ENCODE results near the gene SH3PXD2A.
A peak's percentile ranks its signal among the peaks of the same experiment; 100 is the strongest.
"Not testable (repeated sequence)": the region's sequence is repeated elsewhere in the genome, so short reads cannot be mapped to it uniquely, and the experiment has no call there.

SH3PXD2A gene

DNA sequence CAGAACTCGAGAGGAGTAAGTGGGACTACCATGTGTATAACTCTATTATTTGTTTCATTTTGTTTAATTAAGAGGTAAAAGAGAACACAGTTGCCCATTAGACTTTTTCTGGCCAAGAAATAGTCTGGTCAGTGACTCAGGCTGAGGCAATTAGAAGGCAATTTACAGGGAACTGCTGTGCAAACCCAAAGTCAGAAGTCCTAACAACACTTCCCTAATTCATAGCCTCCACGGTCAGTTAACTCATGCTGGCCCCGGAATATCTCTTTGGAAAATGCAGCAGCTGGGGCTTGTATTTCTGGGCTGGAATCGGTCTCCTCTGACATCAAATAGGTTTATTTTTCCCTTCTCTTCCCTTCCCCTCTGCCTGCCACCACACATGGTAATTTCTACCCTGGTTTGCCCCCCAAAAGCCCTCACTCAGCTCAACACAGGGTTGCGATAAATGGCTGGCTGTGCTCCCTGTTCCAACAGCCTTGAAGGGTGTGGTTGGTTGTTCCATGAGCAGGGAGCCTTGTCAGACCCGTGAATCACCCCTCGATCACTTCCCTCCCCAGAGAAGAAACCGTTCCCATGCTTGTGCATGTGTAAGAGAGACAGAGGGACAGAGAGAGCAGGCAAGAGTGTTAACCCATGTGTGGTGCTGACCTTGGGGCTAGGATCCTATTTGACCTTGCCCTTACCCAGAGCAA lies 5.3 kb downstream of the SH3PXD2A start:
- no peak for DNase-seq

DNA sequence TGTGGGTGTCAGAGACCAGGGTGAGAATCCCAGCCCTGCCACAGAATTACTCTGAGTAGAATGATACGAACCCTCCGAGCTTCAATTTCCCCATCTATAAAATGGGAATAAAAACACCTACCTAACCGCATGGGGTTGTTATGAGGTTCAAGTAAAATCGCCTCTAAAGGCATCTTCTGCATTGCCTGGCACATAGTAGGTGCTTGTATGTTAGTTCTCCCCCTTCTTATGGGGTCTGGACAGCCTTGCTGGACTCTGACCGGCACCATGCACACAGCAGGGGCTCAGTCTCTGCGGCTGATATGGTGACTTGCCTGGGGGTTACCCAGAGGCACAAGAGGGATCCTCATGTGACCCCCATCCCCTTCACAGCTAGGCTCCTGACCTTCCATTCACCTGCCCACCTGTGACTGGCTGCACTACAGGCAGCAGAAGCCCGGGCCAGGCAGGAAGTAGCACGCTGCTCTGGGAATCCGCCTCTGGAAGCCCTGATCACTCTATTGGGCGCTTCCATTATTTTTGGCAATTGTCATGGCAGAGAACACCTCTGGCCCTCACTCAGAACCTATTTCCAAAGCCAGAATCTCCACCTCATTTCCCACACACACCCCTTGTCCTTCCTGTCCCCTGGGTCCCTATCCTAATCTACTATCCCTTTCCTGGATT lies 6.0 kb downstream of the SH3PXD2A start:
- no peak for DNase-seq

DNA sequence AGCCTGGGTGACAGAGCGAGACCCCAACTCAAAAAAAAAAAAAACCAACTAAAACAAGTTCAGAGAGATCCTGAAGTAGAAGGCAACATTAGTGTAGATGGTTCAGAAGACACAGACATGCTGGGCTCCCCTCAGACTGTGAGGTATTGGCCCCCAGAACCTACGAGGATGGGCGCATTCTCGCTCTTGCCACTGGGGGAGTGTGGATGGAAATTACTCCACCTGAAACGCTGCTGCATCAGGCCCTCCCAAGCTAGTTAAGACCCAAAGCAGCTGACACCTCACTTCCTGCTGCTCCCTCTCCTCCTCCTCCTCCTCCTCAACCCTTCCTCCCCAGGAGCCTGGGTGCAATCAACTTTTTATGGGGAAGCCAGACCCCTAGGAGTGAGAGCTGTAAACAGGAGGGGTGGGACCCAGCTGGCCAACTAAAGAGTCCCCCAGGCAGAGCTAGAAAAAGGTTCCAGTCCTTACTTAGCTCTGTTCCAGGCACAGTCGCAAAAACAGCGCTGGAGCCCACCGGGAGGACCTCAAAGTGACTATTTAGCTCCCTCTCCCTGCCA lies 7.4 kb downstream of the SH3PXD2A start:
- DNase-seq: no peak

DNA sequence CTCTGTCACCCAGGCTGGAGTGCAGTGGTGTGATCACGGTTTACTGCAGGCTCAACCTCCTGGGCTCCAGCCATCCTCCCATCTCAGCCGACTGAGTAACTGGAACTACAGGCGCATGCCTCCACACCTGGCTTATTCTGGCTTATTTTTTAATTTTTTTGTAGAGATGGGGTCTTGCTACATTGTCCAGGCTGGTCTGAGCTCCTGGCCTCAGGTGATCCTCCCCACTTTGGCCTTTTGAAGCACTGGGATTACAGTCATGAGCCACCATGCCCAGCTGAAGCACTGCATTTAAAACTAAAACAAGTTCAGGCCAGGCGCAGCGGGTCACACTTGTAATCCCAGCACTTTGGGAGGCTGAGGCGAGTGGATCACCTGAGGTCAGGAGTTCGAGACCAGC lies 8.0 kb downstream of the SH3PXD2A start:
- DNase-seq: no peak

DNA sequence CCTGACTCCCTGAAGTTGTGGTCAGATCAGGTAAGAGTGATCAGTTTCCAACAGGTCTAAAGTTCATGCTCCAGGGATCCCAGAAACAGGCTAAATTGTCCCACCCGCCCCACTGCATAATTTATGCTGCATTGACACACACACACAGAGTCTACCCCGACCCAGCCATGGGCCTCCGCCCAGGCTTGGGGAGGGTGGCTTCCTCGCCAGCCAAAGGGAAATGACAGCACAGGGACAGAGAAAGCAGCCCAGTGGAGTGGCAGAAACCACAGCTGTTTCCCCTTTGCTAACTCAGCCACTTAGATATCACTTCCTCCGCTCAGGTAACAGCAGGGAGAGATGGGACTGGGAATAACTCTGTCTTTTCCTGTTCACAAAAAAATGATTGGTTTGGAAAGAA lies 9.4 kb downstream of the SH3PXD2A start:
- DNase-seq: peak; percentile 45

DNA sequence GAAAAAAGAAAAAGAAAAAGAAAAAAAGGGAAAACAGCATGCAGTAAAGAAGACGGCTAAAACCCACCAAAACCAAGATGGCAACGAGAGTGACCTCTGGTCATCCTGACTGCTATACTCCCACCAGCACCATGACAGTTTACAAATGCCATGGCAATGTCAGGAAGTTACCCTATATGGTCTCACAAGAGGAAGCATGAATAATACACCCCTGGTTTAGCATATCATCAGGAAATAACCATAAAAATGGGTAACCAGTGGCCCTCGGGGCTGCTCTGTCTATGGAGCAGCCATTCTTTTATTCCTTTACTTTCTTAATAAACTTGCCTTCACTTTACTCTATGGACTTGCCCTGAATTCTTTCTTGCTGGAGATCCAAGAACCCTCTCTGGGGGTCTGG lies 10.0 kb downstream of the SH3PXD2A start:
- not testable (repeated sequence) for DNase-seq

DNA sequence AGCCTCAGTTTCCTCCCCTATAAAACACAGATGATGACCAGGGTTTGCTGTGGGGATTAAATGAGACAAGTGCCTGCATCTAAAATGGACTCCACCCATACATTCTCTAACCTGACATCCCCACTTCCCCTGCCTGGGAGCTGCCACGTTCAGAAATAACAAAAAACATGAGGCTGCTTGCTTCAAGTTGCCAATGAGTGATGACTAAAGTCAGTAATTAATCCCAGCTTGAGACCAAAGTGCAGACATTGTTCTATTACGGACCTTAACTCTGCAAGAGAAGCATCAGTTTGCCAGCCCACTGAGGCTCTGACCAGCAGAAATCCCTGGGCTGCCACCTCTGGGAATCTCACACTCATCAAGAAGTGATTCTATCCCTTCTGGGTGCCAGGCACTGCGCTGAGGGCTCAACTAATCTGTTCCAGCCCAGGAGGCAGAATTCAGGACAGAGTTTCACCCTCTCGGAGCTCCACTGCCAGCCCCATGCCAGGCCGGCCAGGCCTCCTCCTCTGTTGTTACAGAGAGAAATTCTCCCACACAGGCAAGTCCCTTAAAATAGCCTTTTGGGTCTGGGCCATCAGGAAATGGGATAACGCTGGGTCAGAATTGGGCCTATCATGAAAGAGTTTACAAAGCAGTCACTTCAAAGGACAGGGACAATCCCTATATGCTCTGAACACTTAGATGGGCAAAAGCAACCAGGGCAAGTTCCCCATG lies 11.4 kb downstream of the SH3PXD2A start:
- DNase-seq: no peak

DNA sequence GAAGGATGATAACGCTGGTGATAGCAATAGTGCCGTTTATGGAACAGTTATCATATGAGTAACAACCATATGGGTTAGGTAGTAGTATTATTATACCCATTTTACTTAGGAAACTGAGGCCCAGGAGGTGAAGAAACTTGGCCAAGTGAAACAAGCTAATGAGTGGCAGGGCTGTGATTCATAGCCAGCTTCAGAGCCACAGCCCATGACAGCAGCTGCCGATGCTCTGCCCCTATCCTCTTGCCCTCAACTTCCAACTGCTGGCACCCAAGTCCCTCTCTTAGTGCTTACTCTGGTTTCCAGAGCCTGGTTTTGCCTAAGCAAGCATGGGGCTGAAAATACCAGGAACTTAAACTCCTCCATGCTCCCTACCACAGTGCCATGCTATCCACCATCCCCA lies 12.3 kb downstream of the SH3PXD2A start:
- no peak for DNase-seq

DNA sequence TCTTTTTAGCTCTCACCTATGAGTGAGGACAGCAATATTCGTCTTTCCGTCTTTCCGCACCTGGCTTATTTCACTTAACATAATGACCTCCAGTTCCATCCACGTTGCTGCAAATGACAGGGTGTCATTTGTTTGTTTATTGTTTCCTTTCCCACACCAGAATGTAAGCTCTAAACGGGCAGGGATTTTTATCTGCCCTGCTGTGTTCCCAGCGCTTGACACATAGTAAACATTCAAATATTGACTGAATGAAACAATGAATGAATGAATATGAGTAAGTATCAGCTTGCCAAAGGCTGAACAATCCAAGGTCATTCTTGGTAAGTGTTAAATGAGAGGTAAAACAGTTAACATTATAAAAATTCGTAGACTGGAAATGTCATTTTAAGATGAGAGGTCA lies 12.8 kb downstream of the SH3PXD2A start:
- DNase-seq: no peak

DNA sequence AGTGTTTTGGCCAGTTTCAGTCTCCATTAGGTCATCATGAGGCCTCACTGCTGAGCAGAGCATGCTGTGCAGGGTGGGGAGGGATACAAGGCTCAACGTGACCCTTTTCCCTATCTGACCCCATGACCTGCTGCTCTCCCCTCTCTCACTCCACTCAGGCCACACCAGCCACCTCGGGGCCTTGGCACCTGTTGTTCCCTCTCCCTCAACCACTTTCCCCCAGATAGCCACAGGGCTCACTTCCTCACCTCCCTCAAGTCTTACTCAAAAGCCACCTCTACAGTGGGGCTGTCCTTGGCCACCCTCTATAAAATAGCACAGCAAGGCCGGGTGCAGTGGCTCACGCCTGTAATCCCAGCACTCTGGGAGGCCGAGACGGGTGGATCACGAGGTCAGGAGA lies 13.9 kb downstream of the SH3PXD2A start:
- no peak for DNase-seq

DNA sequence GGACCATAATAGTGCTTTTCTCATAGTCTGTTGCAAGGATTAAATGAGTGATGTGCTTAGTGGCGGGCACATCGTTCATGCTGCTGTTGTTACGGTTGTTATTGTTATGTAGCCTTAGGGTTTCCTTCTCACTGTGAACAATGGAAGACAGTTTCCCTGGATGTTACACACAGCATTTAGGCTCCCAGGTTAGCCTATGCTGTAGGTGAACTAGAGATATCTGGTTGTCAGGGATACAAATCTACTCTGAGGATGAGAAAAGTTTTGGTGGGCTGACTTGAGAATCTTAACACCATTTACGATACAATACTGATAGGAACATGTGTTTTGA lies 14.7 kb downstream of the SH3PXD2A start:
- DNase-seq: no peak

DNA sequence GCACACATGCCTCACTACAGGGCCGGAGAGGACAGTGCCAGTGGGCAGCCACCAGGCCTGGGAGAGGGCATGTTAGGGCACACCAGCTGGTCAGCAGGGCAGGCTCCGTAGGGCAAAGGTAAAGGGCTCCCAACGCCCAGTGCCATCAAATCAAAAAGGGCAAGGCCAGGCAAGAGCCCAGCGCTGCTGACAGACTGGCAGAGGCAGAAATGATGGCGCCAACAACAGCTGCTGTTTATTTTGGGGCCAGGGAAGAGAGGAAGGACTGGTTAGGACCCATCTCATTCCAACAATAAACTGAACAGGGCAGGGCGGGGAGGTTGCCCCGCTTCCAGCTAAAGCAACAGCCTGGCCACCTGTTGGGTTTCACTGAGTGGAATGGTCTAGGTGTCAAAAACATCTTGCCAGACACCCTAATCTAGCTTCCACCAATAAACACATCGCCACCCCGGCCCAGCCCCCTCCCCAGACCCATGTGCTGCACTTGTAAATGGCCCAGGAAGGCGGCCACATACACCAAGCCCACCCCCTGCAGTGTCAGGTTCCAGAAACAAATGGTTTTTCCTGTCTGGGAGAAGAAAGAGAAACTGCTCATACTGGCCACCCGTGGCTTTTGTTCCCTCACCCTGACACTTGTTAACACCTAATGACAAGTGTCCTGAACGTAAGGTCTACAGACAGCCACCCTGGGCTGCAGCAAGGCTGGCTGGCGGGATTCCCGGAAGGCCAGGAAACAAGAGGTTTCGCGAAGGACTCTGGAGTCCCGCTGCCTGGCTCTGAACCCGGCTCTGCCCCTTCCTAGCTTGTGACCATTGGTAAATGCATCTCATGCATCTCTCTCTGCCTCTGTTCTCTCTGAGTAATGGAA lies 15.3 kb downstream of the SH3PXD2A start:
- no peak for DNase-seq

DNA sequence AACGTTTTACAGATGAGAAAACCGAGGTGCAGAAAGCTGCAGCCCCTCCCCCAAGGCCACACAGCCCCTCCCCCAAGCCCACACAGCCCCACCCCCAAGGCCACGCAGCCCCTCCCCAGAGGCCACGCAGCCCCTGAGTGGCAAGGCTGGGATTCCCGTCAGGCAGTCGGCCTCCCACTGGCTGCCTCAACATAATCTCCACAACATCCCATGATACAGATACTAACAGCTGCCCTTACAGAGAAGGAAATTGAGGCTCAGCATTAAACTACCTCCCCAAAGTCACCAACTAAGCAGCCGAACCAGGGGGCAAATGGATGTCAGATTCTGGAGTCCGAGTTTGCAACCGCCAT lies 15.9 kb downstream of the SH3PXD2A start:
- no peak for DNase-seq

DNA sequence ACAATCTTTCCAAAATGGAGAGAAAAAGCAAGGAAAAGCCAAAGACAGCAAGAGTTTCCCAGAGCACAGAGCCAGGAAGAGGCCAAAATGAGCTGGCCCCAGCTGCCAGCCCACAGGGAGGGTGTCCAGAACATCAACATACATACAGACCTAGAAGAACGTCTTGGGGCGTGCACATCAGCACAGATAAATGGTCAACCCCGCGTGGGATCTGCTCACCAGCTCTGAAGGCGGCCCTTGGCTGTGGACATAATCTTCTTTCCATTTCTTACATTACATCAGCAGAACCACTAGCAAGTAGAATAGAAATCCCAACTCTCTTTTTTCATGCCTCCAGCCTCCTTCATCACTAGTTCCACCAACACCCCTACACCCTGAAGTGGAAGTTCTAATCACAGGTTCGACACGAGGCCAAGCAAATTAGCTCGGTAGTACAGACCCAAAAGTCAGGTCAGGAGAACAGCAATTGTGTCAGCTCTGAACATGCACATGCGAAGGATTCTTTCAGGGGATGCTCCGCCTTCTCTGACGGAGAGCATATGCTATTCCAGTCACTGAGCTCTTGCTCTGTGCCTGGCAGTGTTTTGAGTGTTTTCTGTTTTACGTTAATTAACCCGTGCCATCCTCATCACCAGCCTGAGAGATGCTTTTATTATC lies 16.4 kb downstream of the SH3PXD2A start:
- DNase-seq: no peak

DNA sequence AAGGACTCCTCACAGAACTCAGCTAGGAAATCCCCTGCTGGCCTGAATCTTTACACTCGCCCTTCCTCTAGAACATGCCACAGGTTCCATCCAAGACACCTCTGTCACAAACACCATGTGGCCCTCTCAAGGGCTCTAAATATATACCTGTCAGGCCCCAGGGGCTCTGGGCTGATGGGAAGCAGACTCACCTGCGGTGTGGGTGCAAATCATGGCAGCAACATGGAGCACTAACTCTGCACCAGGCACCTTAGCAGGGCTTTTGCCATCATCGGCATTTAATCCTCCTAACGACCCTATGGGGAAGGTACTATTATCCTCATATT lies 17.3 kb downstream of the SH3PXD2A start:
- no peak for DNase-seq

DNA sequence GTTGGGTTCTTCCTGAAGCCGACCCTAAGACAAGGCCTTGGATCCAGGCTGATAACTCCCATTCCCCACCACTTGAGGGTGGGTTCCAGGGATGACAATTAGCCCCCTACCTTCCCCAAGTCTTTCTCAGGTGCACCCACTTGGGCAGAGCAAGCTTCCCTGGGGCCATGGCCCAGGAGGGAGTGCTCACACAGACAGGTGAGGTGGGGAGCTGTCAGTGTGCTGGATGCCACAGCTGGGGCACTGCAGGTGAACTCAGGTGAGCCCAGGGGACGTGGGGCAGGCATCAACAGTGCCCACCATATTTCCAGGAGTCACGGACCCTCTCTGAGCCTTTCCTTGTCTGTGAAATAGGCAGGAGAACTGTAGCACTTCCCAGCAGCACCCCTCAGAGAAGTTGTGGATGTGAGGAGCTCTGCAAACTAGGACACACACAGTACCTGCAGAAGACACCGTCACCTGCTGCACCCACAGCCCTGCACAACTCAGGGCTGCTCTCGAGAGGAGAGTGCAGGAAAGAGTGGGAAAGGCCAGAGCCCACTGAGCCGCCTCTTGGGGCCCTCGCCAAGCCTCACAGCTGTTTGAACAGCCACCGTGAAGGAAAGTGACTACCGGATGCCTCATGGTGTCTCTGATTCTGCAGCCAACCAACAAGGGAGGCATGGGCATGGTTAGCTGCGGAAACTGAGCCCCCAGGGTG lies 17.9 kb downstream of the SH3PXD2A start:
- DNase-seq: no peak

DNA sequence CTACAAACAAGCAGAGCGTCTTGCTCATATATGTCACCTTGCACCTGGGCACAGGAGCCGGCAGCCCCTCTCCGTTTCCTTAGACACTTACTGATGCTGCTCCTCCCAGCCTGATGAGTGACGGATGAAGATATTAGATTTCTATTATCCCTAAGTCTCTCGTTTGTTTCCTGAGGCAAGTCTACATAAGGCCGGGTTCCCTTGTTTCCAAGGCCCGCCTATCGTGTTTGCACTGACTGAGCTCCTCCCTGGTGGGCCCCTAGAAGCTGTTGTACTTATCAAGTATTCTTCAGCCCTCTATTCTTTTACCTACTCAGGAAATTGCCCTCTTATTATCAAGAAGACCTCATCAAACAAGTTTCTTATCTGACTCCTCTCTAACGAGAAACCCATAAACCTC lies 18.5 kb downstream of the SH3PXD2A start:
- DNase-seq: no peak

DNA sequence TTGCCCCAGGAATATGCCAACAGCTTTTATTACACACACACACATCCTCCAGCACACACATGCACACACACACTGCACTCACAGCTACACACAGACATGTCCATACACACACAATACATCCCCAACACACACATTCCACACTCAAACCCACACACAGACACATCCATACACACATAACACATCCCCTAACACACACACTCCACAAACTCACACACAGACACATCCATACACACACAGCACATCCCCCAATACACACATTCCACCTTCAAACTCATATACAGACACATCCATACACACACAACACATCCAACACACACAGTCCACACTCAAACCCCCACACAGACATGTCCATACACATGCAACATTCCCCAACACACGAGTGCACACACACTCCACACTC lies 19.1 kb downstream of the SH3PXD2A start:
- DNase-seq: no peak

DNA sequence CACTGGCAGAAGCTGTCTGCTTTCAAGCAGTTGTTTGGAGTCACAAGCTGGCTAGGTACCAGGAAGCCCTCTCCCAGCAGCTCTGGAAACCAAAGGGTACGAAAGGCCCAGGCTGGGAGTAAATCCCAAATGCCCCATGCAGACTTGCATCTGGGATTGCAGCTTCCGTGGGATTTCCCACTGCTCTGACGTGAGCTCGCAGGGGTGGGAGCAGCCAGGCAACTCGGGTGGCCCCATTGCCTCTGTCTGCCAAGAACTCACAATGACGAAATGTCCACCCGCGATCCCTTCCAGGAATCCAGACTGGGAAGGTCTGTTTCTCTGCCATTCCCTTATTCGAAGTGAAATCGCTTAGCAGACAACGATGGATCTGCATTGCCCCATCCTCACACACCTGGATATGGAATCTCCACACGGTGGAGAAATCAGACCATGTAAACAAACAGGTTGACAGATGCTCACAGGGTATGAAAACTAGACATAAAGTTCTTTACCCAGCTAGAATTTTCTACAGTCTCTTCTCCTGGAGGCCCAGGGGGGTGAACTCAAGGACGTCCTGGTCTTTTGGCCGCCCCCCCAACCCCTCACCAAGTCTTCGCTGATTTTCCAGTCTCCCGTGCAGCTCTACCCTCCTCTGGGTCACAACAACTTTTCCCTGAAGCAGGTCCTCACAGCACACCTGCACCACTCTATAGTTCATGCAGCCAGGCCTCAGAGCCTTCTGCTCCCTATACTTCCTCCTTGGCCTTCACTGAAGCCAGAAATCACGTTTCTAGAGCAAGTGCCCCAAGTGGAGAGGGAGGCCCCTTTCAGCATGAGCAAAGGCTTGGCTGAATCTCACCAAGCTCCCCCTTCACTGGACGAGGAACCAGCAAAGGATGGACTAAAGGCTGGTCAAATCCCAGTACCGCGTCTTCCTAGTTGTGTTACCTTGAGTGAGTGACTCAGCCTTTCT lies 20.0 kb downstream of the SH3PXD2A start:
- no peak for DNase-seq

DNA sequence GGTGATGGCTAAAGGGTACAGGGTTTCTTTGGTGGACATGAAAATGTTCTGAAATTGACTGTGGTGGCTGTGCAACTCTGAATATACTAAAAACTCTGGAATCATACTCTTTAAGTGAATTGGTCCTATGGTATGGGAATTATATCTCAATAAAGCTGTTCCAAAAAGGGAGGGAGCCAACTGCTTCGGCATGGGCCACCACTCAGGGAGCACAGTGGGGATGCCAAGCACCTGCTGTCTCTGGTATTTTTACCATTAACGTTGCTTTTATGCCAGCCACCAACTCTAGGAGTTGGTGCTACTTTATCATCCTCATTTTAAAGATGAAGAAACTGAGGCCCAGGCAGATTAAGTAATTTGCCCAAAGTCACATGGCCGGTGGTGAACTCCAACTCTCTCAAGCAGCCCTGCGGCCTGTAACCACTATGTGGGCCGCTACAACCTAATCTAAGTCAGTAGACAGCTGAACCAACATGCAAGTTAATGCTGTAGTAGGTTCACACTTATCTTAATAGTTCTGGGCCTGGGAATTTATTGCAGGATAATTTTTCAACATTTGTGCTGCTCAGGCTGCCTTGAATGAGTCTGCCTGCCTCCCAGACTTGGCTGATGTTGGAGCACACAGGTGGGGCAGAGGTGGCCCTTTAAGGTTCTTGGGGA lies 20.8 kb downstream of the SH3PXD2A start:
- DNase-seq: no peak

All from CD4-positive, alpha-beta T cell treated with Interleukin-21 for 1 hour (primary cell).